PC-9 (cell line): ENCODE measurements around the gene UVRAG.

Experiments used
- CTCF ChIP-seq: fragments of 200-600 bp; sonication (generic); conservative IDR thresholded peaks from 2 replicates; pipeline ENCODE4 v1.6.1; 2017; ENCODE audit warnings: mixed run types, antibody characterized with exemption, mild to moderate bottlenecking, moderate library complexity
- EZH2 ChIP-seq: fragments of 200-600 bp; sonication (generic); IDR thresholded peaks from 2 replicates; pipeline ENCODE4 v1.8.0; 2017; ENCODE audit warnings: antibody characterized with exemption, low read depth

- no peak for TF ChIP-seq EZH2
- no peak for TF ChIP-seq CTCF
These were observed 154.8 kb downstream of the UVRAG start for GRCh38 chr11:75969626-75970308.
